GM19463 (cell line): ENCODE measurements around the gene TARM1.
A peak's percentile ranks its signal among the peaks of the same experiment; 100 is the strongest.

Source experiments
- ATAC-seq: cut with Tn5 transposase; IDR thresholded peaks from one replicate; pipeline ENCODE4 v1.9.1; 2021; ENCODE audit warnings: mild to moderate bottlenecking, moderate library complexity; ENCODE audit not compliant: unreplicated experiment

TARM1 gene

GRCh38 chr19:54081032-54081431 is at the start of gene TARM1:
Gene TARM1 (minus strand): TSS chr19:54081365. CDS start chr19:54081340, 25 bp downstream.
- ATAC-seq: no peak

- ATAC-seq: no peak
These were observed 48.4 kb upstream of the TARM1 start for GRCh38 chr19:54129617-54129996.

- no peak for ATAC-seq
These were observed 47.8 kb upstream of the TARM1 start for GRCh38 chr19:54128796-54129616.

GRCh38 chr19:54128441-54128725 is 47.2 kb upstream of the TARM1 start:
- no peak for ATAC-seq

GRCh38 chr19:54127688-54128440 is 46.7 kb upstream of the TARM1 start:
- no peak for ATAC-seq

GRCh38 chr19:54125713-54126112 is 44.5 kb upstream of the TARM1 start:
- ATAC-seq: no peak

- ATAC-seq: no peak
These were observed 43.2 kb upstream of the TARM1 start for GRCh38 chr19:54124393-54124792.

- no peak for ATAC-seq
These were observed 42.5 kb upstream of the TARM1 start for GRCh38 chr19:54123682-54124081.

- ATAC-seq: no peak
These were observed 40.1 kb upstream of the TARM1 start for GRCh38 chr19:54121259-54121658.

GRCh38 chr19:54115109-54116063 is 34.2 kb upstream of the TARM1 start, which contains the start of the genes PRPF31 and TFPT:
Gene PRPF31 (plus strand): TSS chr19:54115754. CDS start chr19:54118279, 2,525 bp downstream.
Gene TFPT (minus strand): TSS chr19:54115657. CDS start chr19:54115269, 388 bp downstream.
- peak; percentile 85 for ATAC-seq

GRCh38 chr19:54114340-54115108 is 33.4 kb upstream of the TARM1 start:
- no peak for ATAC-seq

GRCh38 chr19:54109651-54110050 is 28.5 kb upstream of the TARM1 start:
- no peak for ATAC-seq

GRCh38 chr19:54108496-54108895 is 27.3 kb upstream of the TARM1 start:
- no peak for ATAC-seq

GRCh38 chr19:54107876-54108490 is 26.8 kb upstream of the TARM1 start:
- no peak for ATAC-seq

- ATAC-seq: no peak
These were observed 25.6 kb upstream of the TARM1 start for GRCh38 chr19:54106716-54107115.

- ATAC-seq: no peak
These were observed 24.6 kb upstream of the TARM1 start for GRCh38 chr19:54105796-54106195.

GRCh38 chr19:54104998-54105715 is 24.0 kb upstream of the TARM1 start:
- ATAC-seq: no peak

GRCh38 chr19:54102421-54103169 is 21.4 kb upstream of the TARM1 start, which contains the start of gene NDUFA3:
Gene NDUFA3 (plus strand): TSS chr19:54102855. CDS start chr19:54102879, 24 bp downstream.
- peak; percentile 94 for ATAC-seq
